SK-N-SH treated with all-trans-retinoic acid at 6 μM for 48 hours (cell line): ENCODE data around the gene SLC25A25.

Source experiments
- ARNTL ChIP-seq: fragments of 450-650 bp; formaldehyde crosslinking; IDR thresholded peaks from 2 replicates; pipeline ENCODE4 v1.5.0; 2020; ENCODE audit warnings: low read depth, mild to moderate bottlenecking, moderate library complexity, borderline replicate concordance
- ISL1 ChIP-seq: fragments of 250-450 bp; sonication (Bioruptor Pico); IDR thresholded peaks from 2 replicates; pipeline ENCODE4 v2.1.2; 2022; ENCODE audit warnings: mild to moderate bottlenecking, moderate library complexity
- PATZ1 ChIP-seq: fragments of 250-450 bp; sonication (Bioruptor Pico); IDR thresholded peaks from 2 replicates; pipeline ENCODE4 v1.8.0; 2020; ENCODE audit warnings: mild to moderate bottlenecking, moderate library complexity, borderline replicate concordance
- PPARA ChIP-seq: fragments of 250-450 bp; sonication (Bioruptor Pico); IDR thresholded peaks from 2 replicates; pipeline ENCODE4 v1.5.0; 2020; ENCODE audit warnings: mild to moderate bottlenecking, borderline replicate concordance
- TOX ChIP-seq: fragments of 250-450 bp; sonication (Bioruptor Pico); IDR thresholded peaks from 2 replicates; pipeline ENCODE4 v1.8.0; 2021; ENCODE audit warnings: mild to moderate bottlenecking, moderate library complexity, borderline replicate concordance
- ZFP30 ChIP-seq: fragments of 450-650 bp; formaldehyde crosslinking; IDR thresholded peaks from 2 replicates; pipeline ENCODE4 v1.5.0; 2022; ENCODE audit warnings: mild to moderate bottlenecking, moderate library complexity
- ZNF70 ChIP-seq: fragments of 450-650 bp; formaldehyde crosslinking; IDR thresholded peaks from 2 replicates; pipeline ENCODE4 v1.5.0; 2020; ENCODE audit warnings: mild to moderate bottlenecking, moderate library complexity

DNA sequence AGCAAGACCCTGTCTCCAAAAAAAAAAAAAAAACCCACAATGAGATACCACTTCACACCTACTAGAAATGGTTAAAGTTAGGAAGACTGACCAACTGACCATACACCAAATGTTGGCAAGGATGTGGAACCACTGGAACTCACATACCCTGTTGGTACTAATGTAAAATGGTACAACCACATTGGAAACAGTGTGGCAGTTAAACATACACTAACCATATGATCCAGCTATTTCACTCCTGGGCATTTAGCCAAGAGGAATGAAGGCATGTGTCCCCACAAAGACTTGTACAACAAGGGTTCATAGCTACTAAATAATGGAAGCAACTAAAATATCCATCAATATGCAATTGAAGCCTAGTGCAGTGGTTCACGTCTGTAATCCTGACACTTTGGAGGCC lies 22.2 kb upstream of the SLC25A25 start:
- TF ChIP-seq ARNTL (CRISPR knock-in tag) (no peak), PPARA (CRISPR knock-in tag) (no peak), ZFP30 (no peak), PATZ1 (CRISPR knock-in tag) (no peak), ZNF70 (CRISPR knock-in tag) (no peak), TOX (CRISPR knock-in tag) (no peak), ISL1 (CRISPR knock-in tag) (no peak)
